PC-3 (cell line): Measurements from ENCODE around the gene RAB7B. TPM values are rescaled to one million over a fixed set of nuclear protein-coding genes. Genes with fewer than 3 reads are reported as not detected.

Experiments used
- ATAC-seq: fragments of 200-7000 bp; cut with Tn5 transposase; 2 replicates; pipeline ENCODE4 v1.9.1; 2020; ENCODE audit warnings: mild to moderate bottlenecking, moderate library complexity
- BruUV-seq: library from RNA; stranded (reverse); fragments of 400-500 nt; replicated peaks from 2 replicates; lab custom pipeline; 2021; lab: Mats Ljungman, UMichigan
- CTCF ChIA-PET: fragments of 300-600 bp; sonication (Branson Sonifier 250); formaldehyde crosslinking; loops from one replicate; lab custom pipeline; 2022; ENCODE audit warnings: antibody characterized with exemption; lab: Charles Lee
- POLR2A ChIA-PET: fragments of 300-600 bp; sonication (Branson Sonifier 250); formaldehyde crosslinking; loops from one replicate; lab custom pipeline; 2022; ENCODE audit warnings: antibody characterized with exemption; ENCODE audit not compliant: unreplicated experiment; lab: Charles Lee
- DNase-seq: peaks from one replicate; pipeline ENCODE4 v3.0.0-alpha.2; 2015
- H2AFZ ChIP-seq: fragments of 300-600 bp; sonication (generic); 2 replicates; pipeline ENCODE4 v1.6.0; 2016; ENCODE audit warnings: antibody characterized with exemption, low read length
- H3F3A ChIP-seq: fragments of 300-600 bp; sonication (generic); one replicate; pipeline ENCODE4 v1.6.0; 2017; ENCODE audit warnings: antibody characterized with exemption, low read length, control low read depth, mild to moderate bottlenecking; ENCODE audit not compliant: unreplicated experiment
- H3K27ac ChIP-seq: fragments of 300-600 bp; sonication (generic); 2 replicates; pipeline ENCODE4 v1.5.1; 2016; ENCODE audit warnings: mild to moderate bottlenecking, low read length
- H3K27me3 ChIP-seq: fragments of 300-600 bp; sonication (generic); 2 replicates; pipeline ENCODE4 v1.6.1; 2016; ENCODE audit warnings: low read length, mixed read lengths
- H3K36me3 ChIP-seq: fragments of 300-600 bp; sonication (generic); 2 replicates; pipeline ENCODE4 v1.6.1; 2016; ENCODE audit warnings: low read depth, mixed run types, low read length, mixed read lengths
- H3K4me1 ChIP-seq: fragments of 300-600 bp; sonication (generic); 2 replicates; pipeline ENCODE4 v1.5.1; 2016; ENCODE audit warnings: low read length; ENCODE audit not compliant: insufficient read depth
- H3K4me2 ChIP-seq: fragments of 300-600 bp; sonication (generic); 2 replicates; pipeline ENCODE4 v1.6.0; 2016; ENCODE audit warnings: low read length
- H3K4me3 ChIP-seq: fragments of 300-600 bp; sonication (generic); 2 replicates; pipeline ENCODE4 v1.5.1; 2016; ENCODE audit warnings: mild to moderate bottlenecking, low read length, mixed read lengths
- H3K79me2 ChIP-seq: fragments of 300-600 bp; sonication (generic); 2 replicates; pipeline ENCODE4 v1.6.1; 2017; ENCODE audit warnings: low read length, mixed read lengths
- H3K9ac ChIP-seq: fragments of 300-600 bp; sonication (generic); 2 replicates; pipeline ENCODE4 v1.6.0; 2016; ENCODE audit warnings: mild to moderate bottlenecking, low read length
- H3K9me2 ChIP-seq: fragments of 300-600 bp; sonication (generic); replicated peaks from 2 replicates; pipeline ENCODE4 v1.6.1; 2016; ENCODE audit warnings: mixed run types, low read length, mixed read lengths
- H3K9me3 ChIP-seq: fragments of 300-600 bp; sonication (generic); 2 replicates; pipeline ENCODE4 v1.6.1; 2016; ENCODE audit warnings: low read length, mixed read lengths
- H4K20me1 ChIP-seq: fragments of 300-600 bp; sonication (generic); 2 replicates; pipeline ENCODE4 v1.6.1; 2016; ENCODE audit warnings: low read length, mixed read lengths
- CTCF ChIP-seq: fragments of 300-600 bp; sonication (generic); conservative IDR thresholded peaks from 2 replicates; pipeline ENCODE4 v1.5.1; 2017; ENCODE audit warnings: antibody characterized with exemption, low read depth, mild to moderate bottlenecking, low read length
- EZH2 ChIP-seq: fragments of 300-600 bp; sonication (generic); IDR thresholded peaks from one replicate; pipeline ENCODE4 v1.6.1; 2017; ENCODE audit warnings: antibody characterized with exemption, mild to moderate bottlenecking, low read length; ENCODE audit not compliant: unreplicated experiment
- EZH2phosphoT487 ChIP-seq: fragments of 300-600 bp; sonication (generic); IDR thresholded peaks from 2 replicates; pipeline ENCODE4 v1.6.1; 2018; ENCODE audit warnings: mild to moderate bottlenecking, antibody characterized with exemption, low read length, borderline replicate concordance
- intact Hi-C: fragments of 100-400 bp; cut with micrococcal nuclease; formaldehyde crosslinking; loops from 2 replicates; pipeline ENCODE4 v1.9.0; 2023
- total RNA-seq: library from RNA; depleted of rRNA; stranded (reverse); fragments of >200 nt; gene quantifications from 2 replicates; pipeline ENCODE4 v1.2.3, GENCODE V29; 2014

The RAB7B gene
- total RNA-seq, 1 experiment from 2014 or later: not detected

DNA sequence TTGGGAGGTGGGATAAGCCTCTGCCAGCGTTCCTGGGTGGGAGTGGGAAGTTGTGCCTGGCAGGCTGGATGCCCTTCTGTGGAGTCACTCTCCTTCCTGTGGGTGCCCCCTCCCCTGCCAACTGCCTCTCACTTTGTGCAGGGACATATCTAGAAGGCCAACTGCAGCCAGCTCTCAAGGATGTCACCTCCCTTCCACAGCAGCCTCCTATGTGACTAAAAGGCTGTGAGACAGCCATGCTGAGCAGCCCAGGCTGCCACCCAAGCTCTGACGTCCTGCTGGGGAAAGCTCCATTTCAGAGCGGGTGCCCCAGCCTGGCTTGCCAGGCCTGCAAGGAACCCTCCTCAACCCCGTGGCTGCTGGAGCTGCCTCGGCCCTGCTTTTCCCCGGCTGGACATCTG is 40.4 kb downstream of the RAB7B start:
- no peaks in the 10 kb centered on the region for H3K9me2 ChIP-seq
- no peaks in the 10 kb centered on the region for H3K9me3 ChIP-seq
- H3F3A ChIP-seq: no peaks in the 10 kb centered on the region
- H2AFZ ChIP-seq: no peak overlapping the region
- ATAC-seq (no peak), DNase-seq (no peak)
- intact Hi-C loops: no loop called here
- no peak overlapping the region for H3K27ac ChIP-seq
- H3K4me2 ChIP-seq: no peak overlapping the region
- ChIA-PET CTCF (no interaction called here), POLR2A (no interaction called here)
- TF ChIP-seq CTCF (no peak), EZH2 (no peak), EZH2phosphoT487 (no peak)
- H3K27me3 ChIP-seq: peaks cover 31% of the 10 kb centered on the region
- BruUV-seq: no TSS peak
- peaks cover 5% of the 10 kb centered on the region; the same call in 1 of the 2 replicates for H3K4me1 ChIP-seq
- H3K79me2 ChIP-seq: no peaks in the 10 kb centered on the region
- no peaks in the 10 kb centered on the region for H3K36me3 ChIP-seq
- H4K20me1 ChIP-seq: no peaks in the 10 kb centered on the region
- H3K9ac ChIP-seq: no peak overlapping the region
- H3K4me3 ChIP-seq: no peak overlapping the region

DNA sequence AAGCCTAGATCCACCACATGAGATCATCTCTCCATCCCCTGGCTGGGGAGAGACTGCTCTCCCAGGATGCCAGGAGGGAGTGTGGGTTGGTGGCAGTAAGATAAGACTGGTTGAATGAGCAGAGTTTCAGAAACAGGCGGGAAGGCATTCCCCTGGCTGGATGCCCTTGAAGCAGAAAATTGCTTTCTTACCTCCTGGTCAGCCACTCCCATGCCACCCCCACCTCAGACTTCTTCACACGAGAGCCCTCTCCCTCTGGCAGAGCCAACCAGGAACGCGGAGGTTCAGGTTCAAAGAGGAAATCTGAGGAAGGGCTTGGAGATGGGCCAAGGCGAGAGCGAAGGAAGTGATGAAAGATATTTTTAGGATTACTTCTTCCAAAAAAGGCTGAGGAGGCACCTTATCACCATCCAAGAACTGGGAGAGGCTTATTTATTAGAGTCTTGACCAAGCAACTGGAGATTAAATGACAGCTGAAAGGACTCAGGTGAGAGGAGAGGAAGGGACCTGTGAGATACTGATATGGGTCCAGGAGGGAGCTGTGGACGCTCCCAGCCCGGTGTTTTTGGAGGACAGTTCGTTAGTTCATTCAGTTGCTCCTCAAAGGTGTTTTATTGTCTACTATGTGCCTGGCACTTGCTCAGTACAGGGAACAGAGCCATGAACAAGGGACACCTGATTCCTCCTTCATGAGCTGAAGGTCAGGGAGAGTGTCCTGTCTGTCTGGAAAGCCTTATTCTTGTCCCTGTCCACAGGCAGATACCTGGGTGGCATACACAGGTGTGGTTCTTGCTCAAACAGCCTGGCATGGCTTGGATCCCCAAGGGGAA is 41.0 kb downstream of the RAB7B start:
- Histone ChIP-seq H3K79me2 (no peaks in the 10 kb centered on the region), H3K27ac (no peak overlapping the region), H3K4me3 (no peak overlapping the region), H3K4me2 (no peak overlapping the region), H3F3A (no peaks in the 10 kb centered on the region), H3K9me2 (no peaks in the 10 kb centered on the region), H3K36me3 (no peaks in the 10 kb centered on the region), H3K4me1 (no peaks in the 10 kb centered on the region), H2AFZ (no peak overlapping the region), H3K27me3 (peaks cover 36% of the 10 kb centered on the region), H3K9ac (no peak overlapping the region), H3K9me3 (no peaks in the 10 kb centered on the region), H4K20me1 (no peaks in the 10 kb centered on the region)
- ChIA-PET POLR2A (no interaction called here), CTCF (interaction anchor here (0.6 kb wide), 1 partner anchor 22 kb away, joined by 3 read pairs; no protein-coding TSS in a partner anchor)
- no peak for TF ChIP-seq EZH2phosphoT487
- TF ChIP-seq CTCF: no peak
- TF ChIP-seq EZH2: no peak
- DNase-seq (peak; percentile 17), ATAC-seq (no peak)
- BruUV-seq: no TSS peak
- intact Hi-C loops: no loop called here

GRCh38 chr1:205961405-205961804 is 41.8 kb downstream of the RAB7B start:
- no TSS peak for BruUV-seq

More at GRCh38 chr1:205961405-205961804, 41.8 kb downstream of the RAB7B start:
- ATAC-seq: no peak
- H3K79me2 ChIP-seq: no peaks in the 10 kb centered on the region
- no peaks in the 10 kb centered on the region for H3K9me2 ChIP-seq
- TF ChIP-seq CTCF (no peak), EZH2phosphoT487 (no peak), EZH2 (no peak)
- peaks cover 44% of the 10 kb centered on the region for H3K27me3 ChIP-seq
- no peaks in the 10 kb centered on the region for H4K20me1 ChIP-seq
- POLR2A ChIA-PET: no interaction called here
- no peak overlapping the region for H3K27ac ChIP-seq
- H3F3A ChIP-seq: no peaks in the 10 kb centered on the region
- no peaks in the 10 kb centered on the region for H3K9me3 ChIP-seq
- CTCF ChIA-PET: interaction anchor here (0.6 kb wide), 1 partner anchor 21 kb away, joined by 3 read pairs; no protein-coding TSS in a partner anchor
- H3K36me3 ChIP-seq: no peaks in the 10 kb centered on the region
- intact Hi-C loops: no loop called here
- H2AFZ ChIP-seq: no peak overlapping the region
- no peak overlapping the region for H3K9ac ChIP-seq
- no peak for DNase-seq
- no peak overlapping the region for H3K4me3 ChIP-seq
- no peak overlapping the region for H3K4me2 ChIP-seq
- H3K4me1 ChIP-seq: no peaks in the 10 kb centered on the region
